GM20431 (cell line): ENCODE results near the gene AMOTL1.

Experiments used
- in situ Hi-C: fragments of 300-500 bp; cut with MseI, MboI; formaldehyde crosslinking; loops from one replicate; pipeline ENCODE4 v1.15.0; 2020; ENCODE audit warnings: low sequenced_read_pairs; ENCODE audit not compliant: unreplicated experiment

Gene AMOTL1

GRCh38 chr11:94870422-94870821 is 102.3 kb downstream of the AMOTL1 start:
- in situ Hi-C loops: no loop called here

GRCh38 chr11:94871491-94872185 is 103.5 kb downstream of the AMOTL1 start:
- in situ Hi-C loops: no loop called here

- in situ Hi-C loops: no loop called here
These were observed 105.9 kb downstream of the AMOTL1 start for GRCh38 chr11:94873916-94874540.

- in situ Hi-C loops: loop anchor here (25.0 kb wide), 2 partner anchors 239 to 364 kb away; partner anchors contain the start of gene C11orf97
These were observed 108.1 kb downstream of the AMOTL1 start for GRCh38 chr11:94876222-94876621.

- in situ Hi-C loops: loop anchor here (25.0 kb wide), 2 partner anchors 240 to 365 kb away; partner anchors contain the start of gene C11orf97
These were observed 108.7 kb downstream of the AMOTL1 start for GRCh38 chr11:94876645-94877442.

- in situ Hi-C loops: loop anchor here (25.0 kb wide), 2 partner anchors 240 to 365 kb away; partner anchors contain the start of gene C11orf97
These were observed 109.5 kb downstream of the AMOTL1 start for GRCh38 chr11:94877443-94878200.

- in situ Hi-C loops: loop anchor here (25.0 kb wide), 2 partner anchors 242 to 367 kb away; partner anchors contain the start of gene C11orf97
These were observed 110.8 kb downstream of the AMOTL1 start for GRCh38 chr11:94879006-94879405.

- in situ Hi-C loops: loop anchor here (25.0 kb wide), 2 partner anchors 243 to 368 kb away; partner anchors contain the start of gene C11orf97
These were observed 112.1 kb downstream of the AMOTL1 start for GRCh38 chr11:94880216-94880615.

- in situ Hi-C loops: loop anchor here (25.0 kb wide), 2 partner anchors 246 to 371 kb away; partner anchors contain the start of gene C11orf97
These were observed 114.8 kb downstream of the AMOTL1 start for GRCh38 chr11:94882931-94883330.

- in situ Hi-C loops: loop anchor here (25.0 kb wide), 2 partner anchors 247 to 372 kb away; partner anchors contain the start of gene C11orf97
These were observed 115.7 kb downstream of the AMOTL1 start for GRCh38 chr11:94883878-94884277.

- in situ Hi-C loops: loop anchor here (25.0 kb wide), 2 partner anchors 247 to 372 kb away; partner anchors contain the start of gene C11orf97
These were observed 116.2 kb downstream of the AMOTL1 start for GRCh38 chr11:94884376-94884775.

- in situ Hi-C loops: loop anchor here (25.0 kb wide), 2 partner anchors 248 to 373 kb away; partner anchors contain the start of gene C11orf97
These were observed 117.0 kb downstream of the AMOTL1 start for GRCh38 chr11:94885133-94885532.

GRCh38 chr11:94885581-94885980 is 117.4 kb downstream of the AMOTL1 start:
- in situ Hi-C loops: loop anchor here (25.0 kb wide), 2 partner anchors 248 to 373 kb away; partner anchors contain the start of gene C11orf97

GRCh38 chr11:94888204-94888603 is 120.0 kb downstream of the AMOTL1 start:
- in situ Hi-C loops: loop anchor here (25.0 kb wide), 2 partner anchors 251 to 376 kb away; partner anchors contain the start of gene C11orf97

GRCh38 chr11:94895451-94895850 is 127.3 kb downstream of the AMOTL1 start:
- in situ Hi-C loops: loop anchor here (25.0 kb wide), 2 partner anchors 258 to 383 kb away; partner anchors contain the start of gene C11orf97

- in situ Hi-C loops: loop anchor here (25.0 kb wide), 2 partner anchors 259 to 384 kb away; partner anchors contain the start of gene C11orf97
These were observed 127.8 kb downstream of the AMOTL1 start for GRCh38 chr11:94895971-94896370.

GRCh38 chr11:94897330-94897768 is 129.2 kb downstream of the AMOTL1 start:
- in situ Hi-C loops: loop anchor here (25.0 kb wide), 2 partner anchors 260 to 385 kb away; partner anchors contain the start of gene C11orf97

- in situ Hi-C loops: no loop called here
These were observed 139.1 kb downstream of the AMOTL1 start for GRCh38 chr11:94907226-94907625.

- in situ Hi-C loops: no loop called here
These were observed 141.2 kb downstream of the AMOTL1 start for GRCh38 chr11:94909371-94909820.
